ENCODE results near the gene TBRG4.

The TBRG4 gene

GRCh38 chr7:45089341-45089891 is 22.1 kb downstream of the TBRG4 start:
- peak; percentile 91 for DNase-seq (ENCODE audit: low spot score)

GRCh38 chr7:45088821-45089340 is 22.6 kb downstream of the TBRG4 start, which contains the start of gene NACAD:
TSS of gene NACAD (minus strand) at chr7:45088969. CDS start at chr7:45088894, 75 bp downstream.
- DNase-seq (ENCODE audit: low spot score), result no peak

- no peak for DNase-seq (ENCODE audit: low spot score)
Measured at GRCh38 chr7:45088146-45088701, 23.3 kb downstream of the TBRG4 start.

GRCh38 chr7:45087301-45088145 is 24.0 kb downstream of the TBRG4 start:
- DNase-seq (ENCODE audit: low spot score), result no peak

- DNase-seq (ENCODE audit: low spot score), result no peak
Measured at GRCh38 chr7:45086331-45087065, 25.0 kb downstream of the TBRG4 start.

- no peak for DNase-seq (ENCODE audit: low spot score)
Measured at GRCh38 chr7:45085619-45086200, 25.8 kb downstream of the TBRG4 start.

- DNase-seq (ENCODE audit: low spot score), result no peak
Measured at GRCh38 chr7:45084901-45085618, 26.4 kb downstream of the TBRG4 start.

GRCh38 chr7:45084336-45084735 is 27.2 kb downstream of the TBRG4 start:
- no peak for DNase-seq (ENCODE audit: low spot score)

GRCh38 chr7:45082831-45083331 is 28.6 kb downstream of the TBRG4 start:
- no peak for DNase-seq (ENCODE audit: low spot score)

GRCh38 chr7:45082031-45082830 is 29.3 kb downstream of the TBRG4 start:
- DNase-seq (ENCODE audit: low spot score), result no peak

- no peak for DNase-seq (ENCODE audit: low spot score)
Measured at GRCh38 chr7:45081670-45081974, 29.9 kb downstream of the TBRG4 start.

GRCh38 chr7:45080958-45081669 is 30.4 kb downstream of the TBRG4 start:
- DNase-seq (ENCODE audit: low spot score), result no peak

- DNase-seq (ENCODE audit: low spot score), result no peak
Measured at GRCh38 chr7:45080265-45080957, 31.1 kb downstream of the TBRG4 start.

GRCh38 chr7:45078125-45078681 is 33.3 kb downstream of the TBRG4 start:
- no peak for DNase-seq (ENCODE audit: low spot score)

GRCh38 chr7:45077579-45077978 is 33.9 kb downstream of the TBRG4 start:
- no peak for DNase-seq (ENCODE audit: low spot score)

GRCh38 chr7:45076946-45077345 is 34.6 kb downstream of the TBRG4 start:
- DNase-seq (ENCODE audit: low spot score), result no peak

GRCh38 chr7:45075871-45076796 is 35.4 kb downstream of the TBRG4 start:
- no peak for DNase-seq (ENCODE audit: low spot score)

- no peak for DNase-seq (ENCODE audit: low spot score)
Measured at GRCh38 chr7:45075355-45075644, 36.2 kb downstream of the TBRG4 start.
